Measurements from ENCODE around the gene CADPS2.

CADPS2 gene

DNA sequence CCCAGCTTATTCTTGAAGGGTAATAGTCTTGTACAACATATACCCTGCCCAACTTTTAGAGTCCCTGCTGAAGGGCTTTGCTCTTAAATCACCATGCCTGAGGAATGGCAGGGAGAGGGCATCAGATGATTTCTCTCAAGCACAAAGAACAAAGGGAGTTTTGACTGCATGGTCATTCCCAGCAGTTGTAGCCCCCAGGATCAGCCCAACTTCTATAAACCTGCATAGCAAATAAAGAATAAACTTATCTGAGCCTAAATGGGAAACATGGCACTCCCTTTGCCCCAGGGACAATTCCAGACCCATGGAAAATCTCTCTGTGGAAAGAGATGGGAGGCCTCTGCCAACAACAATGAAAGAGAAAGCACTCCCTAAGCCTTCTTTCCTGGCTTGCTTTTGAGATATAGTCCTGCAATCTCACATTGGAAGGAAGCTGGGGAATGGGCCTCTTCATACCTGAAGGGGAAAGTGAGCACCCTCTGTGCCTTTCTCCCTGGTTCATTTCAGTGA, 18.7 kb downstream of the CADPS2 start:
- no peak for TF ChIP-seq REST (IDR thresholded peaks at IDR 0.05; ENCODE audit: low read depth)
- TF ChIP-seq EP300 (IDR thresholded peaks at IDR 0.05; ENCODE audit: borderline replicate concordance) = no peak
- no peak for TF ChIP-seq MAX (IDR thresholded peaks at IDR 0.05)
- TF ChIP-seq ZBTB7A (IDR thresholded peaks at IDR 0.05; ENCODE audit: low read depth) = no peak
- TF ChIP-seq RAD21 (IDR thresholded peaks at IDR 0.05; ENCODE audit: low read depth) = no peak
- TF ChIP-seq TAF1 (IDR thresholded peaks at IDR 0.05; ENCODE audit: low read depth) = no peak
- no peak for TF ChIP-seq TCF12 (IDR thresholded peaks at IDR 0.05; ENCODE audit: low read depth)

GRCh38 chr7:122864838-122865237, 21.4 kb downstream of the CADPS2 start:
- no peak for TF ChIP-seq RAD21 (IDR thresholded peaks at IDR 0.05; ENCODE audit: low read depth)
- TF ChIP-seq EGR1 (IDR thresholded peaks at IDR 0.05) = no peak
- no peak for TF ChIP-seq CREB1 (IDR thresholded peaks at IDR 0.05; ENCODE audit: low read depth)
- TF ChIP-seq REST (IDR thresholded peaks at IDR 0.05; ENCODE audit: low read depth) = no peak
- TF ChIP-seq EP300 (IDR thresholded peaks at IDR 0.05; ENCODE audit: borderline replicate concordance) = no peak
- no peak for TF ChIP-seq NFIC (IDR thresholded peaks at IDR 0.05)
- no peak for TF ChIP-seq FOXM1 (IDR thresholded peaks at IDR 0.05; ENCODE audit: borderline replicate concordance, low read depth)
- no peak for TF ChIP-seq CEBPB (IDR thresholded peaks at IDR 0.05)
- TF ChIP-seq ZBTB7A (IDR thresholded peaks at IDR 0.05; ENCODE audit: low read depth) = no peak
- TF ChIP-seq MAX (IDR thresholded peaks at IDR 0.05) = no peak
- TF ChIP-seq TEAD4 (IDR thresholded peaks at IDR 0.05) = no peak
- TF ChIP-seq TCF12 (IDR thresholded peaks at IDR 0.05; ENCODE audit: low read depth) = no peak
- TF ChIP-seq TAF1 (IDR thresholded peaks at IDR 0.05; ENCODE audit: low read depth) = no peak
- TF ChIP-seq USF1 (IDR thresholded peaks at IDR 0.05) = no peak
- TF ChIP-seq YY1 (IDR thresholded peaks at IDR 0.05; ENCODE audit: low read depth) = no peak

GRCh38 chr7:122864016-122864415, 22.2 kb downstream of the CADPS2 start:
- no peak for TF ChIP-seq TEAD4 (IDR thresholded peaks at IDR 0.05)
- no peak for TF ChIP-seq FOXM1 (IDR thresholded peaks at IDR 0.05; ENCODE audit: borderline replicate concordance, low read depth)
- TF ChIP-seq TAF1 (IDR thresholded peaks at IDR 0.05; ENCODE audit: low read depth) = no peak
- no peak for TF ChIP-seq EGR1 (IDR thresholded peaks at IDR 0.05)
- TF ChIP-seq NFIC (IDR thresholded peaks at IDR 0.05) = no peak
- TF ChIP-seq YY1 (IDR thresholded peaks at IDR 0.05; ENCODE audit: low read depth) = no peak
- no peak for TF ChIP-seq CREB1 (IDR thresholded peaks at IDR 0.05; ENCODE audit: low read depth)
- TF ChIP-seq TCF12 (IDR thresholded peaks at IDR 0.05; ENCODE audit: low read depth) = no peak
- TF ChIP-seq REST (IDR thresholded peaks at IDR 0.05; ENCODE audit: low read depth) = no peak
- no peak for TF ChIP-seq MAX (IDR thresholded peaks at IDR 0.05)
- TF ChIP-seq ZBTB7A (IDR thresholded peaks at IDR 0.05; ENCODE audit: low read depth) = no peak
- TF ChIP-seq USF1 (IDR thresholded peaks at IDR 0.05) = no peak
- no peak for TF ChIP-seq EP300 (IDR thresholded peaks at IDR 0.05; ENCODE audit: borderline replicate concordance)
- no peak for TF ChIP-seq RAD21 (IDR thresholded peaks at IDR 0.05; ENCODE audit: low read depth)
- no peak for TF ChIP-seq CEBPB (IDR thresholded peaks at IDR 0.05)

DNA sequence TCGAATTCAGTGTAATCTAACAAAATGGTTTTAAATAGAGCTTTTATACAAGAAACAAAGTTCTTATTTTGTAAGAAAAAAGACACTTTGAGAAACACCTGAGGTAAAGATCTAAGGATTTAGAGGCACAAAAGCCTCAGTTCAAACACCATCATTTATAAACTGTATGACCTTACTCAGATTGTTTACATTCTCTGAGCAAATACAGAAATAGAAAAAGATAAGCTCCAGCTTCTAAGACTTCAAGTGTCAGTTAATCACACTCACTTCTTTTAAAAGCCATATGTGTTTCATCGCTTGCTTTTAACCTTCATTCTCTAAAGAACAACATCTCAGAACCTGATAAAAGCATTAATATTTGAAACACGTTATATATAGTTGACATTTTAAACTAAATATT, 27.9 kb downstream of the CADPS2 start:
- no peak for TF ChIP-seq TCF12 (IDR thresholded peaks at IDR 0.05; ENCODE audit: low read depth)
- TF ChIP-seq MAX (IDR thresholded peaks at IDR 0.05) = no peak
- no peak for TF ChIP-seq EGR1 (IDR thresholded peaks at IDR 0.05)
- no peak for TF ChIP-seq CEBPB (IDR thresholded peaks at IDR 0.05)
- TF ChIP-seq YY1 (IDR thresholded peaks at IDR 0.05; ENCODE audit: low read depth) = no peak
- TF ChIP-seq ZBTB7A (IDR thresholded peaks at IDR 0.05; ENCODE audit: low read depth) = no peak
- TF ChIP-seq USF1 (IDR thresholded peaks at IDR 0.05) = no peak
- TF ChIP-seq TAF1 (IDR thresholded peaks at IDR 0.05; ENCODE audit: low read depth) = no peak
- TF ChIP-seq REST (IDR thresholded peaks at IDR 0.05; ENCODE audit: low read depth) = no peak
- TF ChIP-seq EP300 (IDR thresholded peaks at IDR 0.05; ENCODE audit: borderline replicate concordance) = no peak
- TF ChIP-seq CREB1 (IDR thresholded peaks at IDR 0.05; ENCODE audit: low read depth) = no peak
- TF ChIP-seq NFIC (IDR thresholded peaks at IDR 0.05) = no peak
- TF ChIP-seq TEAD4 (IDR thresholded peaks at IDR 0.05) = no peak
- no peak for TF ChIP-seq RAD21 (IDR thresholded peaks at IDR 0.05; ENCODE audit: low read depth)
- no peak for TF ChIP-seq FOXM1 (IDR thresholded peaks at IDR 0.05; ENCODE audit: borderline replicate concordance, low read depth)
